K562 (cell line): Measurements from ENCODE around the gene NUP88. TPM values are rescaled to one million over a fixed set of nuclear protein-coding genes. Genes with fewer than 3 reads are reported as not detected.

Experiments
- AFF1 ChIP-seq, 2 experiments: fragments of 450-650 bp; IDR thresholded peaks; 2 replicates each; pipeline ENCODE4 v1.6.1; 2018; ENCODE audit warnings: mild to moderate bottlenecking in 2 of 2, low read depth in 1 of 2; ENCODE audit not compliant: partially characterized antibody in 2 of 2
- ARID2 ChIP-seq: fragments of 450-650 bp; IDR thresholded peaks from 2 replicates; pipeline ENCODE4 v1.6.1; 2017; ENCODE audit warnings: antibody characterized with exemption, mild to moderate bottlenecking
- CTBP1 ChIP-seq: fragments of 450-650 bp; IDR thresholded peaks from 2 replicates; pipeline ENCODE4 v1.6.1; 2016; ENCODE audit warnings: borderline replicate concordance
- DPF2 ChIP-seq: fragments of 450-650 bp; IDR thresholded peaks from 2 replicates; pipeline ENCODE4 v1.6.1; 2016
- ELK1 ChIP-seq: sonication (generic); formaldehyde crosslinking; IDR thresholded peaks from 2 replicates; pipeline ENCODE4 v1.8.1; 2022; ENCODE audit warnings: missing genetic modification reagents
- FOXJ2 ChIP-seq: fragments of 200-800 bp; sonication (Bioruptor generic); IDR thresholded peaks from 2 replicates; pipeline ENCODE4 v1.6.1; 2016; ENCODE audit warnings: missing genetic modification characterization, missing compliant biosample characterization
- HNRNPK ChIP-seq: fragments of 200-400 bp; formaldehyde crosslinking; IDR thresholded peaks from one replicate; pipeline ENCODE4 v1.6.1; 2018; ENCODE audit warnings: mild to moderate bottlenecking, low read depth, low read length; ENCODE audit not compliant: poor library complexity, severe bottlenecking
- JUN ChIP-seq, 2 experiments: sonication (generic) in 1 of 2; formaldehyde crosslinking in 1 of 2; IDR thresholded peaks; 2 replicates each; pipeline versions ENCODE4 v1.6.1 to v1.8.0; 2012 to 2022; ENCODE audit warnings: borderline replicate concordance in 2 of 2, mild to moderate bottlenecking in 2 of 2, improper control_type of control experiment in 1 of 2, low read depth in 1 of 2, low read length in 1 of 2, missing genetic modification reagents in 1 of 2
- MAFF ChIP-seq: IDR thresholded peaks from 2 replicates; pipeline ENCODE4 v1.6.1; 2012; ENCODE audit warnings: low read length, improper control_type of control experiment
- MAFG ChIP-seq: fragments of 450-650 bp; conservative IDR thresholded peaks from 2 replicates; pipeline ENCODE4 v1.6.1; 2016; ENCODE audit warnings: missing genetic modification characterization, missing compliant biosample characterization
- PATZ1 ChIP-seq: fragments of 250-450 bp; sonication (Bioruptor Pico); IDR thresholded peaks from 2 replicates; pipeline ENCODE4 v1.5.0; 2020; ENCODE audit warnings: mild to moderate bottlenecking, borderline replicate concordance
- RBM15 ChIP-seq: fragments of 200-400 bp; formaldehyde crosslinking; IDR thresholded peaks from 2 replicates; pipeline ENCODE4 v1.6.1; 2018; ENCODE audit warnings: mild to moderate bottlenecking, low read length, moderate library complexity; ENCODE audit not compliant: insufficient read depth
- TAF15 ChIP-seq: fragments of 200-400 bp; formaldehyde crosslinking; IDR thresholded peaks from 2 replicates; pipeline ENCODE4 v1.6.1; 2017; ENCODE audit warnings: mild to moderate bottlenecking, low read depth, low read length, moderate library complexity
- TFAP4 ChIP-seq: sonication (generic); formaldehyde crosslinking; IDR thresholded peaks from 2 replicates; pipeline ENCODE4 v1.8.0; 2022; ENCODE audit warnings: missing genetic modification reagents, mild to moderate bottlenecking, moderate library complexity, borderline replicate concordance
- ZBTB17 ChIP-seq: fragments of 450-650 bp; formaldehyde crosslinking; IDR thresholded peaks from 2 replicates; pipeline ENCODE4 v1.4.0; 2020; ENCODE audit warnings: mild to moderate bottlenecking
- ZNF282 ChIP-seq: sonication (generic); formaldehyde crosslinking; IDR thresholded peaks from 2 replicates; pipeline ENCODE4 v1.8.1; 2023; ENCODE audit warnings: missing genetic modification reagents
- ZNF561 ChIP-seq: fragments of 450-650 bp; formaldehyde crosslinking; conservative IDR thresholded peaks from 2 replicates; pipeline ENCODE4 v1.4.0; 2020; ENCODE audit warnings: mild to moderate bottlenecking, moderate library complexity
- ZNF780A ChIP-seq: fragments of 250-450 bp; sonication (Bioruptor Pico); IDR thresholded peaks from 2 replicates; pipeline ENCODE4 v1.5.0; 2021; ENCODE audit warnings: mild to moderate bottlenecking
- polyA plus RNA-seq, 8 experiments: library from polyadenylated mRNA; depleted of rRNA in 4 of 8; stranded (reverse) in 5 of 8; unstranded in 3 of 8; fragments of >200 nt; fragmentation: Nextera tagmentation in 2 of 8; fragmentation: Illumina TruSeq in 1 of 8; extraction: Ambion mirVana in 2 of 8; extraction: Trizol in 1 of 8; gene quantifications; 2 replicates each; pipeline versions ENCODE4 v1.2.1 to v1.2.3, GENCODE V29; 2011 to 2014; ENCODE audit warnings: inconsistent platforms in 1 of 8, missing spikeins in 1 of 8
- total RNA-seq, 7 experiments: library from RNA; depleted of rRNA in 6 of 7; stranded (reverse); fragments of >200 nt in 6 of 7; fragmentation: Illumina TruSeq in 2 of 7; extraction: Trizol in 2 of 7; gene quantifications; 2 replicates each; pipeline versions ENCODE4 v1.2.1 to v1.2.3, GENCODE V29; 2011 to 2021; ENCODE audit warnings: low replicate concordance in 1 of 7

NUP88 gene
- total and polyA plus RNA-seq, 9 of the 15 experiments (the other 6 are each of a cell fraction or from before 2014, with no cell fraction given) = 59.9 to 160 (median 119) TPM

- TF ChIP-seq AFF1 (IDR thresholded peaks at IDR 0.05; ENCODE audit: low read depth in 1 of 2, partially characterized antibody in 2 of 2) (no peak), MAFG (no peak), ARID2 (no peak), HNRNPK (no peak), ELK1 (no peak), ZBTB17 (CRISPR knock-in tag) (peak; percentile 41; the same call in 1 of the 2 replicates), ZNF282 (CRISPR knock-in tag) (no peak), ZNF561 (CRISPR knock-in tag) (no peak), FOXJ2 (tag) (no peak), TFAP4 (CRISPR knock-in tag) (peak; percentile 86), ZNF780A (CRISPR knock-in tag) (no peak), RBM15 (no peak), PATZ1 (CRISPR knock-in tag) (no peak), MAFF (no peak), CTBP1 (peak; percentile 38; the same call in 1 of the 2 replicates), TAF15 (no peak), JUN (IDR thresholded peaks at IDR 0.05; ENCODE audit: borderline replicate concordance, low read depth, low read length) (peak; percentile 50; the same call in 1 of the 2 replicates), JUN (CRISPR knock-in tag; IDR thresholded peaks at IDR 0.05; ENCODE audit: borderline replicate concordance) (no peak), DPF2 (no peak)
Observed at GRCh38 chr17:5438716-5439445, 19.4 kb upstream of the NUP88 start, which contains the start of gene C1QBP (continued).
